ENCODE measurements around the gene MIB1. TPM values are rescaled to one million over a fixed set of nuclear protein-coding genes. Genes with fewer than 3 reads are reported as not detected.

The MIB1 gene
- total and polyA plus RNA-seq, 2 experiments from 2014 or later = 8.9 to 46.8 TPM

- no peak overlapping the region for H3K4me3 ChIP-seq
- no peak overlapping the region for H3K27ac ChIP-seq
- no peaks in the 10 kb centered on the region for H3K27me3 ChIP-seq
- H3K9me3 ChIP-seq (ENCODE audit: low read depth) = no peaks in the 10 kb centered on the region
- TF ChIP-seq CTCF (IDR thresholded peaks at IDR 0.05; ENCODE audit: low read depth, low read length) = no peak
- peaks cover 6% of the 10 kb centered on the region for H3K4me1 ChIP-seq (ENCODE audit: low read depth)
- no peak for DNase-seq (ENCODE audit: low read depth in 1 of 2, low spot score in 1 of 2)
- peaks cover 40% of the 10 kb centered on the region for H3K36me3 ChIP-seq
These were observed 118.0 kb downstream of the MIB1 start for GRCh38 chr18:21858544-21858943.

DNA sequence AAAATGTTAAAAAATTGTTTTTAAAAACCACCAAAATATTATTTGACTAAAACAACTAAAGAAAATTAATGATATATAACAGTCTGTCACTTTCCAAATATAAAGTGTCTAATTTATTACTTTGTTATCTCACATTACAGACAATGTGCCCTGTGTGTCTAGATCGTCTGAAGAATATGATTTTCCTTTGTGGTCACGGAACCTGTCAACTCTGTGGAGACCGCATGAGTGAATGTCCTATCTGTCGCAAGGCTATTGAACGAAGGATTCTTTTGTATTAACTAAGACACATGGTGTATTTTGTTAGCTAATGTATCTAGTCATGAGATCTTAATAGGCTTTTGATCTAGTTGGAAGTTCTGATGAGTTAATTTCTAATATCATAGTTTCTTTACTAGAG is 123.8 kb downstream of the MIB1 start:
- DNase-seq (ENCODE audit: low read depth in 1 of 2, low spot score in 1 of 2) = no peak
- Histone ChIP-seq H3K36me3 (peaks cover 45% of the 10 kb centered on the region), H3K9me3 (ENCODE audit: low read depth) (no peaks in the 10 kb centered on the region), H3K4me3 (no peak overlapping the region), H3K4me1 (ENCODE audit: low read depth) (no peaks in the 10 kb centered on the region), H3K27me3 (no peaks in the 10 kb centered on the region), H3K27ac (no peak overlapping the region)
- TF ChIP-seq CTCF (IDR thresholded peaks at IDR 0.05; ENCODE audit: low read depth, low read length) = no peak

DNA sequence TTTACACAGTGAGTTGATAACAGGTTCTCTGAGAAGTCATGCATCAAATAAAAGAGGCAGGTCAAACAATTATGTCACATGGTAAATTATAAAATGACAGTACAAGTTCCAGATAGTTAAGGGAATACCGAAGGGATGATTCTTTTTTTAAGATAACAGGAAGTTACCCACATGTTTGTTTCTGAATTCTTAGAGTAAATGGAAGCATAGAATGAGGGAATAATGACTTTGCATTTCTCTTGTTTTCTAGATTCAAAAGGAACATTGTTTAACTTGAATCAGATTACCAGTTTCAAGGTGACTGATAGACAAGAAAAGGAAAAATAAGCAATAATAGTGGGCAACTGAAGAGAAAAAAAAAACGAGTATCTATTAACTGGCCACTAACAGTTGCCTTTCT is 124.5 kb downstream of the MIB1 start:
- Histone ChIP-seq H3K4me1 (ENCODE audit: low read depth) (no peaks in the 10 kb centered on the region), H3K27ac (no peak overlapping the region), H3K36me3 (peaks cover 45% of the 10 kb centered on the region), H3K9me3 (ENCODE audit: low read depth) (no peaks in the 10 kb centered on the region), H3K4me3 (no peak overlapping the region), H3K27me3 (no peaks in the 10 kb centered on the region)
- no peak for DNase-seq (ENCODE audit: low read depth in 1 of 2, low spot score in 1 of 2)
- no peak for TF ChIP-seq CTCF (IDR thresholded peaks at IDR 0.05; ENCODE audit: low read depth, low read length)

DNA sequence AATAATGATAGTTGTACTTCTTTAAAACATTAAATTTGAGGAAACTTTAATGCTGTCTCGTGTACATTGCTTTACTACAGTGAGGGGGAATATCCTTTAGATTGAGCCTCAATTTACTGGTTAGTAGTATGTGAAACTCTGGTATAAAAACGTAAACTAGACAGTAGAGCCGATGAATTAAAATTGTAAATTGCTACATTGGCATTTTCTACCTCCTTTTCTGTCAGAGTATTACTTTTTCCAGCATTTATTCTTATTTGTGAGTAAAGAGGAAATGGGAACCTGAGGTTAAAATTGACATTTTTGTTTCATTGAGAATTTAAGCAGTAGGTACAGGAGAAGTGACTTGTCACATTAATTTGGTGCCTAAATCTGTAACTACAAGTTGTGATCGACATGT is 128.2 kb downstream of the MIB1 start:
- H3K9me3 ChIP-seq (ENCODE audit: low read depth) = no peaks in the 10 kb centered on the region
- H3K4me3 ChIP-seq = no peak overlapping the region
- H3K36me3 ChIP-seq = peaks cover 23% of the 10 kb centered on the region
- no peaks in the 10 kb centered on the region for H3K4me1 ChIP-seq (ENCODE audit: low read depth)
- no peaks in the 10 kb centered on the region for H3K27me3 ChIP-seq
- TF ChIP-seq CTCF (IDR thresholded peaks at IDR 0.05; ENCODE audit: low read depth, low read length) = no peak
- H3K27ac ChIP-seq = no peak overlapping the region
- DNase-seq (ENCODE audit: low read depth in 1 of 2, low spot score in 1 of 2) = no peak

DNA sequence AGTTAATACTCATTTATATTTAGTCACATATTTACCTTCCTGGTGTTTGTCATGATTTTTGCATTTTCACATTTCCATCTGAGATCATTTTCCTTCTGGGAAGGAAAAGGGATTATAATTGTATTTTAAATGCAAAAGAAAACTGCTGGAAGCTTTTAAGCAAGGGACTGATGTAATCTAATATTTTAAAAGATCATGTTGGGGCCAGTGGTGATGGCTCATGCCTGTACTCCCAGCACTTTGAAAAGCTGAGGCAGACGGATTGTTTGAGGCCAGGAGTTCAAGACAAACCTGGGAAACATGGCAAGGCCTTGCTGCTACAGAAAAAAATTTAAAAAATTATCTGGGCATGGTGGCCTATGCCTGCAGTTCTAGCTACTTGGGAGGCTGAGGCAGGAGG is 149.0 kb downstream of the MIB1 start:
- H3K36me3 ChIP-seq = no peaks in the 10 kb centered on the region
- no peaks in the 10 kb centered on the region for H3K4me1 ChIP-seq (ENCODE audit: low read depth)
- no peak for DNase-seq (ENCODE audit: low read depth in 1 of 2, low spot score in 1 of 2)
- no peak overlapping the region for H3K4me3 ChIP-seq
- no peaks in the 10 kb centered on the region for H3K9me3 ChIP-seq (ENCODE audit: low read depth)
- TF ChIP-seq CTCF (IDR thresholded peaks at IDR 0.05; ENCODE audit: low read depth, low read length) = no peak
- no peaks in the 10 kb centered on the region for H3K27me3 ChIP-seq
- no peak overlapping the region for H3K27ac ChIP-seq

Data from cardiac muscle cell (in vitro differentiated cells and primary cell).